ENCODE measurements around the gene DNM1.
A peak's percentile ranks its signal among the peaks of the same experiment; 100 is the strongest.

The DNM1 gene

GRCh38 chr9:128254855-128255759 is 51.9 kb downstream of the DNM1 start:
- no peak overlapping the region for H3K4me3 ChIP-seq (ENCODE audit: low read depth, low read length)
- peak; percentile 91 for TF ChIP-seq CTCF (IDR thresholded peaks at IDR 0.05; ENCODE audit: borderline replicate concordance, insufficient read depth, low read depth, low read length)

- no peak overlapping the region for H3K4me3 ChIP-seq (ENCODE audit: low read depth, low read length)
- TF ChIP-seq CTCF (IDR thresholded peaks at IDR 0.05; ENCODE audit: borderline replicate concordance, insufficient read depth, low read depth, low read length), result no peak
Measured at GRCh38 chr9:128257086-128257825, 54.1 kb downstream of the DNM1 start.

- no peak overlapping the region for H3K4me3 ChIP-seq (ENCODE audit: low read depth, low read length)
- TF ChIP-seq CTCF (IDR thresholded peaks at IDR 0.05; ENCODE audit: borderline replicate concordance, insufficient read depth, low read depth, low read length), result no peak
Measured at GRCh38 chr9:128257907-128258306, 54.7 kb downstream of the DNM1 start.

GRCh38 chr9:128258326-128258725 is 55.1 kb downstream of the DNM1 start:
- TF ChIP-seq CTCF (IDR thresholded peaks at IDR 0.05; ENCODE audit: borderline replicate concordance, insufficient read depth, low read depth, low read length), result no peak
- H3K4me3 ChIP-seq (ENCODE audit: low read depth, low read length), result no peak overlapping the region

GRCh38 chr9:128259156-128259555 is 56.0 kb downstream of the DNM1 start:
- 0 out of 2 replicates have a peak, but pooled peaks have one; percentile 7 for TF ChIP-seq CTCF (IDR thresholded peaks at IDR 0.05; ENCODE audit: borderline replicate concordance, insufficient read depth, low read depth, low read length)
- no peak overlapping the region for H3K4me3 ChIP-seq (ENCODE audit: low read depth, low read length)

- H3K4me3 ChIP-seq (ENCODE audit: low read depth, low read length), result no peak overlapping the region
- TF ChIP-seq CTCF (IDR thresholded peaks at IDR 0.05; ENCODE audit: borderline replicate concordance, insufficient read depth, low read depth, low read length), result no peak
Measured at GRCh38 chr9:128260340-128260739, 57.2 kb downstream of the DNM1 start.
